ENCODE results near the gene DRD3.

The DRD3 gene

DNA sequence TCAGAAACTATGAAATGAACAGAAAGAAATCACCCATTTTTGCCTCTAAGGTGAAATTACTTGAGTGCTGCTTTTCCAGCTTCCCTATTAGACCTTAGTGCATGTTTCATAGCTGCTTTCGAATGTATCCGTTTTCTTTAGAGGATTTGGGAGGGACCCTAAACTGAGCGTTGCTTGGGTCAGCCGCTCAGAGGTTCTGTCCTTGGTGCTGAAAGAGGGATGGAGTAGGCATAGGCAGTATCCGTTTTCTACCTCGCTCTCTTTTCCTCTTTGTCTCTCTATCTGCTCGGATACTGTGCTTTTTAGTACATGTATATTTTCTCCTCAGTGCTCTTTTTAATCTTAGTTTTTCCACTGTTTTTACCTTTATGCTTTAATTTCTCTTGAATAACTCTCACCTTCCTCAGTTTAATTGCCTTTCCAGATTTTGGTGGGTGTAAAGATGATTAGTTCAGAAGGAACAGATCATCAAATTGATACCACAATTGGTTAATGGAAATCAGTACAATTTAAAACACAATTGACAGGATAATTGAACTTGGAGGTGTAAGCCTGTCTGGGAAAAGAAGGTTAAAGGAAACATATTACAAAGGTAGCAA is at the start of gene DRD3:
DRD3 (minus strand) TSS at position 283 of the 599 bp plus-strand sequence. CDS start 7,060 bp downstream, outside the sequence.
- no peak within 1 kb of the TSS for H3K27ac ChIP-seq
- TF ChIP-seq ZFX (IDR thresholded peaks at IDR 0.05; ENCODE audit: borderline replicate concordance) = no peak
- no peak for TF ChIP-seq CTCF (IDR thresholded peaks at IDR 0.05)

DNA sequence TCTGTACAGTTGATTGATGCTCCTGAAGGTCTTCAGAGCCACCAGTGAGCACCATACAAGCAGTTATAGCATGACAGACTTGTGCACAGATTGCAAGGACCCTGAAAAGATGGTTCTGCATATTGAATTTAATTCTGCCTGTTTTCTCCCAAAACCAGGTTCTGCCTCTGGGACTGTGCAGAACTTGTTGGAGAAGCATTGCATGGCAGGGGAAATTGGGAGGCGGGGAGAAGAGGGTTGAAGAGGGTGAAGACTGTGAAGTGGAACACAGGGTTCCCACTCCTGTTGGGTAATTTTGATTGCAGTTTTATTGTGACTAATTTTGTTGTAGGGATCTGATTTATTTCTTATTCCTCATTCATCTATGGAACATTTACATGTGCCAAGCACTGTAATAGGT is 48.2 kb upstream of the DRD3 start:
- TF ChIP-seq CTCF (IDR thresholded peaks at IDR 0.05) (no peak), ZFX (IDR thresholded peaks at IDR 0.05; ENCODE audit: borderline replicate concordance) (no peak)

GRCh38 chr3:114226313-114226712 is 47.5 kb upstream of the DRD3 start:
- TF ChIP-seq CTCF (IDR thresholded peaks at IDR 0.05) (no peak), ZFX (IDR thresholded peaks at IDR 0.05; ENCODE audit: borderline replicate concordance) (no peak)
- no peak overlapping the region for H3K27ac ChIP-seq

More for the DNA sequence above, 48.2 kb upstream of the DRD3 start:
- no peak overlapping the region for H3K27ac ChIP-seq

GRCh38 chr3:114223143-114223542 is 44.3 kb upstream of the DRD3 start:
- no peak overlapping the region for H3K27ac ChIP-seq
- no peak for TF ChIP-seq CTCF (IDR thresholded peaks at IDR 0.05)

DNA sequence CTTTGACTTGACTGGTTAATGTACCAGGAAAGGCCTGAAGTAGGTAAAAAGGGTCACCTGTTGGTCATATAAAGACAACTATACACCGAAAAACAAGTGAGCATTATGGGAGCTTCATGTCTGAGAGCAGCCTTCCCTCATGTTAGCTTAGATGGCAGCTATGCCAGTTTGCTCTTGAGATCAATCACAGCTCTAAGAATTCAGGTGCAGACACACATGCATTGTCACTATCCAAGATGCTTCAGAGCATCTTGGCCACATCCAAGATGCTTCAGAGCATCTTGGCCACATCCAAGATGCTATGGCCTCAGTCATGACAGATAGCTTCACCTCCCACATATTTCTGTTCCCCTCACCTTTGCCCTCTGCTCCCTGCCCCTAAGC is 43.0 kb upstream of the DRD3 start:
- no peak for TF ChIP-seq CTCF (IDR thresholded peaks at IDR 0.05)
- no peak for TF ChIP-seq ZFX (IDR thresholded peaks at IDR 0.05; ENCODE audit: borderline replicate concordance)
- H3K27ac ChIP-seq = no peak overlapping the region

GRCh38 chr3:114221165-114221880 is 42.5 kb upstream of the DRD3 start:
- TF ChIP-seq CTCF (IDR thresholded peaks at IDR 0.05) (no peak), ZFX (IDR thresholded peaks at IDR 0.05; ENCODE audit: borderline replicate concordance) (no peak)

DNA sequence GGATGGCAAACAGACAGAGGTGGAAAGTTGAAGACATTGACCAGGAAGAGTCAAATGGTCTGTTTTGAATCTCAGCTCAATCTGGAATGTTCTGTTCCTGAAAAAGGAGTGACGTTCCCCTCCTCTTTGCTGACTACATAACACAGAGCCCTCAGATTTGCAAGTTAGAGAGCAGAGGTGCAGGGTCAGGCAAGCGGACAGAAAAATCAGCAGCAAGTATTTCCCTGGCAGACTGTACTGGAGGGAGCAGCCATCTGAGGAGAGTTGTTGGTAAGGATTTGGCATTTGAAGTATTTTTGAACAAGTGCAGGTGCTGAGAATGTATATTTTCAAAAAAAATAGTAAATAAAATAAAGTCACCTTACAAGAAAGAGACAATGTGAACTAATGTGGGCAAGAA is 40.9 kb upstream of the DRD3 start:
- no peak overlapping the region for H3K27ac ChIP-seq
- TF ChIP-seq ZFX (IDR thresholded peaks at IDR 0.05; ENCODE audit: borderline replicate concordance) (no peak), CTCF (IDR thresholded peaks at IDR 0.05) (no peak)

More at GRCh38 chr3:114221165-114221880, 42.5 kb upstream of the DRD3 start:
- no peak overlapping the region for H3K27ac ChIP-seq
